AG04449 (cell line): Measurements from ENCODE around the gene RGS3.

Experiments used
- CTCF ChIA-PET: fragments of 350-600 bp; formaldehyde crosslinking; extraction: SDS; loops from one replicate; lab custom pipeline; 2021; ENCODE audit warnings: antibody characterized with exemption; lab: Yijun Ruan, JAX
- POLR2A ChIA-PET: fragments of 400-600, 350-600 bp; formaldehyde crosslinking; extraction: SDS; loops from one replicate; lab custom pipeline; 2020; ENCODE audit warnings: antibody characterized with exemption, inconsistent platforms; lab: Yijun Ruan, JAX
- DNase-seq: peaks from one replicate; pipeline ENCODE4 v3.0.0-alpha.2; 2010; ENCODE audit warnings: low read depth, low spot score
- H3K4me3 ChIP-seq: 2 replicates; pipeline ENCODE4 v1.5.1; 2011; ENCODE audit warnings: low read depth, mild to moderate bottlenecking, control low read depth, low read length
- TF ChIP-seq, protein P1 (sequence below): IDR thresholded peaks from one replicate; pipeline ENCODE4 v1.5.1; 2011; ENCODE audit warnings: mild to moderate bottlenecking, moderate library complexity, low read length, control low read depth, inconsistent platforms; ENCODE audit not compliant: insufficient read depth; ENCODE audit errors: missing control alignments

RGS3 gene

DNA sequence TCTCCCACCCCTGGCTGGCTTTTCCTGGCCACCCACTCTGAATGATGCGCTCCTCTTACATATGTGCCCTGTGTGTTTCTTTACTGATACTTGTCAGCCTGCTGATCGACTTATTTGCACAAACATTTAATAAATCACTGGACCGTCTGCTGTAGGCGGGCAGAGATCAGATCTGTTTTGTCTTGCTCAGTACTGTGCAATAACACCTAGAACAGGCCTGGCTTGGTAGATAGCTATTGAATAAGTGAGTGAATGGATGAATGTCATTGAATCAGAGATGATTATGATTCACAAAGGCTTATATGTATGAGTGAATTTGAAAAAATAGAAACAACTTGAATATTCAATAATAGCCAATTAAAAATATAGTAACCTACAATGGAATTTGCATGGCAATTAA is 165.1 kb downstream of the RGS3 start:
- ChIA-PET CTCF (interaction anchor here (1.0 to 3.5 kb wide), 2 partner anchors 26 to 37 kb away, joined by 3 to 26 read pairs; no protein-coding TSS in a partner anchor), POLR2A (no interaction called here)
- no peak for DNase-seq
- TF ChIP-seq, protein P1, sequence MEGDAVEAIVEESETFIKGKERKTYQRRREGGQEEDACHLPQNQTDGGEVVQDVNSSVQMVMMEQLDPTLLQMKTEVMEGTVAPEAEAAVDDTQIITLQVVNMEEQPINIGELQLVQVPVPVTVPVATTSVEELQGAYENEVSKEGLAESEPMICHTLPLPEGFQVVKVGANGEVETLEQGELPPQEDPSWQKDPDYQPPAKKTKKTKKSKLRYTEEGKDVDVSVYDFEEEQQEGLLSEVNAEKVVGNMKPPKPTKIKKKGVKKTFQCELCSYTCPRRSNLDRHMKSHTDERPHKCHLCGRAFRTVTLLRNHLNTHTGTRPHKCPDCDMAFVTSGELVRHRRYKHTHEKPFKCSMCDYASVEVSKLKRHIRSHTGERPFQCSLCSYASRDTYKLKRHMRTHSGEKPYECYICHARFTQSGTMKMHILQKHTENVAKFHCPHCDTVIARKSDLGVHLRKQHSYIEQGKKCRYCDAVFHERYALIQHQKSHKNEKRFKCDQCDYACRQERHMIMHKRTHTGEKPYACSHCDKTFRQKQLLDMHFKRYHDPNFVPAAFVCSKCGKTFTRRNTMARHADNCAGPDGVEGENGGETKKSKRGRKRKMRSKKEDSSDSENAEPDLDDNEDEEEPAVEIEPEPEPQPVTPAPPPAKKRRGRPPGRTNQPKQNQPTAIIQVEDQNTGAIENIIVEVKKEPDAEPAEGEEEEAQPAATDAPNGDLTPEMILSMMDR, result no peak
- no peak overlapping the region for H3K4me3 ChIP-seq

DNA sequence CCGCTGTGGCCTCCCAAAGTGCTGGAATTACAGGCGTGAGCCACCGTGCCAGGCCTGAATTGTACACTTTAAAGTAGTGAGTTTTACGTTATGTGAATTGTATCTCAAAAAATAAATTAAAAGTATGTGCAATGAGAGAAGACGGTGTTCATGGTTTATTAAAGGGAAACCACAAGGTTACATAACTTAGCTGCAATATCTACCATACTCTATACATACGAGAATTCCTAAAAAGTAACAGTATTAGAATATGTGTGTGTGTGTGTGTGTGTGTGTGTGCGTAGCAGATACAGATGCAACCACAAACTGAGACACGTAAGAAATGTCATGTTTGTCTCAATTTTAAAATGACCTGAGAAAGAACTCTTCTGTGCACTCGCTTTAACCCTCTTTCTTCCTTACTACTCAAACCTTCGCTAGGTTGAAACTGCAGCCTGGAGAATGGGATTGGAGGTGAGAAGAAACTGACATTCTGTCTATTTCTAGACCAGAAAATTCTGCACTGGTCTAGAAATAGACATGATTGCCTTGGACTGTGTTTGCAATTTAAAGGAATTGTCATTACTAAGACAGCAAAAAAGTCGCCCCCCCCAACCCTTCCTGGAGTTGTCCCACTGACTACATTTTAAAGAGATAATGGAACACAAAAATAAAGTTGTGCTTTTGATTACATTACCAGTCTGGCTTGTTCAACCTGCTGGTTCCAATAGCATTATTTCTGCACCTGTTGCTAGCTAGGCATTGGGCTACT is 167.0 kb downstream of the RGS3 start:
- no peak overlapping the region for H3K4me3 ChIP-seq
- TF ChIP-seq, protein P1, result no peak
- POLR2A ChIA-PET, result no interaction called here
- CTCF ChIA-PET, result interaction anchor here (1.0 to 3.0 kb wide), 2 partner anchors 25 to 27 kb away, joined by 3 to 23 read pairs; no protein-coding TSS in a partner anchor
- no peak for DNase-seq

DNA sequence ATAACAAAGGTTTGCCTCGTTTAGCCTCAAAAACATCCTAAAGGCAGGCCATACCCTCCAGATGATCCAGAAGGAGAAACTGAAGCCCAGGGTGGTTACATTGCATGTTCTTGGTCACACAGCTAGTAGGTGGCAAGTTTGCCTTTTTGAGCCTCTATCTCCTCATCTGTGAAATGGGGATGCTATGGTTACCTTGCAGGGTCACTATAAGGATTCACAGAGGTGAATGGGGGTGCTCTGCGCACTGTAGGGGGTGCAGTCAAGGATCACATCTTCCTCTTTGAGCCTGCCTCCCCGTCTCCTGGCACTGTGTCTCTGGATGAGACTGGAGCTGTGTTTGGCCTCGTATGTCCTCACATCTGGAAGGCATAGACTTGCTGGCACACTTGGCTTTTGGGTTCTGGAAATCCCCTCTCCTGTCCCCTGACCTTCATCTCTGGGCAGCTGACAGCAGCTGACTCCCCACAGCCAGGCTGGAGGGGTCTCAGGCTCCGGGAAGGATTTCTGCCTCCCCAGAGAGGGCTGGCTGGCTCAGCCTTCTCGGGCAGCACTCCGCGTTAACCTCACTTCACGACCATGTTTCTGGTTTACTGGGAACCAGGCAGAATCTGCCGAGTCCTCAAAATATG is 167.7 kb downstream of the RGS3 start:
- TF ChIP-seq, protein P1, result no peak
- DNase-seq, result no peak
- ChIA-PET POLR2A (no interaction called here), CTCF (interaction anchor here (3.0 kb wide), 1 partner anchor 24 kb away, joined by 23 read pairs; no protein-coding TSS in a partner anchor)
- no peak overlapping the region for H3K4me3 ChIP-seq

DNA sequence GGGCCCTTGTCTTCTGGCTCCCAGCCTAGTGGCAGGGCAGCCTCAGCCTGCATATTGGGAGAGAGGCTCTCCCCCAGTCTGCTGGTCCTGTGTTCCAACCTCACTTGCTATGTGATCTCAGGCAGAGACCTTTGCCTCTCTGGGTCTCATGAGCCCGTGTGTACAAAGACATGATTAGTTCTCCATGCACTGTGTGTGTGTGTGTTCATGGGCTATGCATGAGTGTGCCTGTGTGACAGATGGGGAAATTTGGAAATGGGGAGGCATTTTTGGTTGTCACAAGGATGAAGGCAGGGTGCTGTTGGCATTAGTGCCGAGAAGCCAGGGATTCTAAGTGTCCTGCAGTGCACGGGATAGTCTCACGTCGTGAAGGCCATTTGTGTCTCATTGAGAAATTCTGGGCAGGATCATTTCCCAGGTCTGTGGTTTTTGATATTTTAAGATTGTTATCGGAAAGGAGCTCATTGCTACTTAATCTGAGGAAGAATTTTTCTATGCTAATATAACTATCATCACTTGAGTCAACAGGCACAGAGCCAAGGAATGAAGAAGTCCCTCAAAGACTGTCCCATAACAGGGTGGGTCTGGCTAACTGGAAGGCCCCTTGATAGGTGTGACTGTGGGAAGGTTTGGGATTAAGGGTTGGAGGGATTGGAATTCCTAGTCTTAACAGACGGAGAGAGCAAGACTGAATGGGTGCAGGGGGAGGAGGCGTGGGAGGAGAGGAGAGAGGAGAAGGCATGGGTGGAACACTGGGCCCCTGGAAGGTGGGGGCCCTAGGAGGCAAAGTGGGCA is 168.5 kb downstream of the RGS3 start:
- no peak for DNase-seq
- TF ChIP-seq, protein P1, result no peak
- no peak overlapping the region for H3K4me3 ChIP-seq
- CTCF ChIA-PET, result interaction anchor here (1.0 to 3.0 kb wide), 4 partner anchors 11 to 229 kb away, joined by 4 to 23 read pairs (median 4); no protein-coding TSS in a partner anchor
- POLR2A ChIA-PET, result interaction anchor here (0.6 to 1.6 kb wide), 4 partner anchors 10 to 38 kb away, joined by 3 to 8 read pairs (median 4); no protein-coding TSS in a partner anchor

DNA sequence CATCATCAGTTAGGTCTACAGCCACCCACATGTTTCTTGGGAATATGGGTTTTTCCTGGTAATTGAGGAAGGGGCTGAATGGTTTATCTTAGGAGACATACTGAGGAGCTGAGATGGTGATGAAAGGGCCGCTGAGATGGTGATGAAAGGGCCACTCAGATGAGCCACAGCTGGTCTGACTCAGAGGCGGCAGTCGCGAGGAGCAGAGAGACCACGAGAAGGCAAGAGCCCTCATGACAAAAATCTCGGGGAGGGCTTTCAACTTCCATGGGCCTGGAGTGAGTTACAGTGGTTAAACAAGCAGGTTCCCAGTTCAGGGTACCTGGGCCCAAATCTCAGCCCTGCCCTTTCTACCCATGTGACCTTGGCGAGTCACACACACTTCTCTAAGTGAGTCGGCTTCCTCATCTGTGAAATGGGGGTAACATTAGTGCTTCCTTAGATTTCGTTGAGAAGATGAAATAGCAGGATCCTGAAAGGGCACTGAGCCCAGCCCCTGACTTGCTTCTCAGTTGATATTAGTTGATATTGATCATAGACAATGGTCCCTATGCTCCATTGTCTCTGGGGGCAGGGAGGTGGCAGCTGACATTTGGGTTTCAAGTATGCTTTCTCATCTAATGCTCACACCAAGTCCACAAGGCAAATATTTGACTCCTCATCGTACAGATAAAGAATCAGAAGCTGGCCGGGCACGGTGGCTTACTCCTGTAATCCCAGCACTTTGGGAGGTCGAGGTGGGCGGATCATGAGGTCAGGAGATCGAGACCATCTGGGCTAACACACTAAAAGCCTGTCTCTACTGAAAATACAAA is 169.5 kb downstream of the RGS3 start:
- no peak for DNase-seq
- POLR2A ChIA-PET, result interaction anchor here (0.8 to 1.6 kb wide), 2 partner anchors 11 to 39 kb away, joined by 3 to 8 read pairs; no protein-coding TSS in a partner anchor
- H3K4me3 ChIP-seq, result no peak overlapping the region
- TF ChIP-seq, protein P1, result no peak
- CTCF ChIA-PET, result interaction anchor here (0.8 to 3.0 kb wide), 9 partner anchors 12 to 230 kb away, joined by 3 to 23 read pairs (median 4); no protein-coding TSS in a partner anchor
